HCT116 (cell line): Measurements from ENCODE around the gene GLI3. TPM values are rescaled to one million over a fixed set of nuclear protein-coding genes. Genes with fewer than 3 reads are reported as not detected.

Experiments
- ATAC-seq: fragments of 200-7000 bp; cut with Tn5 transposase; 2 replicates; pipeline ENCODE4 v1.9.1; 2020; ENCODE audit warnings: mild to moderate bottlenecking, moderate library complexity
- BruUV-seq: library from RNA; stranded (reverse); fragments of 400-500 nt; replicated peaks from 2 replicates; lab custom pipeline; 2021; lab: Mats Ljungman, UMichigan
- CTCF ChIA-PET: fragments of 300-600 bp; sonication (Branson Sonifier 250); formaldehyde crosslinking; loops from one replicate; lab custom pipeline; 2021; ENCODE audit warnings: antibody characterized with exemption; lab: Charles Lee
- POLR2A ChIA-PET: fragments of 300-600, 350-600 bp; sonication (Branson Sonifier 250); formaldehyde crosslinking; loops from one replicate; lab custom pipeline; 2021; ENCODE audit warnings: antibody characterized with exemption; lab: Charles Lee
- RAD21 ChIA-PET, 2 experiments: fragments of 300-600 bp; sonication (Branson Sonifier 250); formaldehyde crosslinking; loops; one replicate each; lab custom pipeline; 2023; ENCODE audit warnings: low total read pairs in 2 of 2; ENCODE audit not compliant: uncharacterized antibody in 2 of 2, unreplicated experiment in 2 of 2, low non-redundant PET in 1 of 2; lab: Charles Lee
- DNase-seq: peaks from one replicate; pipeline ENCODE4 v3.0.0-alpha.2; 2010; ENCODE audit warnings: low read depth, low spot score
- H2AFZ ChIP-seq: fragments of 200-600 bp; shearing (Covaris generic), sonication (generic); 2 replicates; pipeline ENCODE4 v1.6.1; 2017; ENCODE audit warnings: low read depth, mixed run types, mixed read lengths, antibody characterized with exemption, low read length; ENCODE audit not compliant: poor library complexity, severe bottlenecking
- H3K27ac ChIP-seq: 2 replicates; pipeline ENCODE4 v1.5.1; 2012; ENCODE audit warnings: low read depth, low read length
- H3K27me3 ChIP-seq: fragments of 200-600 bp; sonication (generic); 2 replicates; pipeline ENCODE4 v1.6.1; 2016; ENCODE audit warnings: mixed run types, low read length, mixed read lengths; ENCODE audit not compliant: insufficient read depth
- H3K36me3 ChIP-seq, 2 experiments: fragments of 200-500 bp in 1 of 2; fragments of 200-600 bp in 1 of 2; sonication (Bioruptor generic) in 1 of 2; sonication (generic) in 1 of 2; 2 replicates each; pipeline versions ENCODE4 v1.5.1 to v1.6.1; 2014 to 2016; ENCODE audit warnings: low read length in 2 of 2, inconsistent platforms in 1 of 2, mixed read lengths in 1 of 2, mixed run types in 1 of 2; ENCODE audit not compliant: insufficient read depth in 2 of 2, control insufficient read depth in 1 of 2
- H3K4me1 ChIP-seq, 2 experiments: fragments of 200-600 bp in 1 of 2; sonication (generic) in 1 of 2; 2 replicates each; pipeline versions ENCODE4 v1.5.1 to v1.6.1; 2012 to 2017; ENCODE audit warnings: low read length in 2 of 2, inconsistent platforms in 1 of 2, mild to moderate bottlenecking in 1 of 2, mixed read lengths in 1 of 2, mixed run types in 1 of 2, moderate library complexity in 1 of 2; ENCODE audit not compliant: insufficient read depth in 2 of 2, control insufficient read depth in 1 of 2
- H3K4me2 ChIP-seq: fragments of 200-600 bp; sonication (generic); 2 replicates; pipeline ENCODE4 v1.6.1; 2017; ENCODE audit warnings: mixed run types, low read length, mixed read lengths
- H3K4me3 ChIP-seq, 2 experiments: fragments of 200-600 bp in 1 of 2; sonication (generic) in 1 of 2; replicated peaks in 1 of 2; 2 replicates each; pipeline ENCODE4 v1.5.1; 2011 to 2016; ENCODE audit warnings: low read length in 2 of 2, control low read depth in 1 of 2, low read depth in 1 of 2, mild to moderate bottlenecking in 1 of 2, mixed read lengths in 1 of 2, mixed run types in 1 of 2
- H3K79me2 ChIP-seq: fragments of 200-600 bp; sonication (generic); 2 replicates; pipeline ENCODE4 v1.6.1; 2017; ENCODE audit warnings: mild to moderate bottlenecking, mixed run types, low read length, moderate library complexity, mixed read lengths; ENCODE audit not compliant: insufficient read depth
- H3K9ac ChIP-seq: fragments of 200-600 bp; sonication (generic); 2 replicates; pipeline ENCODE4 v1.6.1; 2016; ENCODE audit warnings: low read length, mixed read lengths
- H3K9me2 ChIP-seq: fragments of 200-600 bp; sonication (generic), shearing (Covaris generic); 2 replicates; pipeline ENCODE4 v1.6.1; 2017; ENCODE audit warnings: mixed run types, mild to moderate bottlenecking, moderate library complexity; ENCODE audit not compliant: insufficient read depth
- H3K9me3 ChIP-seq, 2 experiments: fragments of 200-500 bp in 1 of 2; fragments of 200-600 bp in 1 of 2; sonication (Bioruptor generic) in 1 of 2; sonication (generic) in 1 of 2; 2 replicates each; pipeline ENCODE4 v1.6.1; 2014 to 2017; ENCODE audit warnings: low read length in 2 of 2, mixed read lengths in 2 of 2, inconsistent platforms in 1 of 2, low read depth in 1 of 2, mild to moderate bottlenecking in 1 of 2, mixed run types in 1 of 2, moderate library complexity in 1 of 2; ENCODE audit not compliant: control insufficient read depth in 1 of 2, insufficient read depth in 1 of 2
- H4K20me1 ChIP-seq: fragments of 200-600 bp; sonication (generic), shearing (Covaris generic); 2 replicates; pipeline ENCODE4 v1.6.1; 2017; ENCODE audit warnings: mixed run types, mild to moderate bottlenecking, moderate library complexity; ENCODE audit not compliant: insufficient read depth
- CEBPB ChIP-seq: IDR thresholded peaks from 2 replicates; pipeline ENCODE4 v1.6.1; 2012; ENCODE audit warnings: low read depth
- EGR1 ChIP-seq: IDR thresholded peaks from 2 replicates; pipeline ENCODE4 v1.6.1; 2012; ENCODE audit warnings: low read depth
- EZH2phosphoT487 ChIP-seq: fragments of 200-600 bp; IDR thresholded peaks from 2 replicates; pipeline ENCODE4 v1.6.1; 2018; ENCODE audit warnings: antibody characterized with exemption, borderline replicate concordance
- FOSL1 ChIP-seq: IDR thresholded peaks from 2 replicates; pipeline ENCODE4 v1.6.1; 2012; ENCODE audit warnings: low read depth
- JUND ChIP-seq: IDR thresholded peaks from 2 replicates; pipeline ENCODE4 v1.6.1; 2012
- MAX ChIP-seq: IDR thresholded peaks from 2 replicates; pipeline ENCODE4 v1.6.1; 2012
- POLR2A ChIP-seq: IDR thresholded peaks from 2 replicates; pipeline ENCODE4 v1.7.0; 2011; ENCODE audit warnings: borderline replicate concordance; ENCODE audit not compliant: insufficient read depth, insufficient read length; ENCODE audit errors: extremely low read depth
- RAD21 ChIP-seq: IDR thresholded peaks from 2 replicates; pipeline ENCODE4 v1.6.1; 2012; ENCODE audit warnings: low read depth, mild to moderate bottlenecking
- SIN3A ChIP-seq: IDR thresholded peaks from 2 replicates; pipeline ENCODE4 v1.6.1; 2012; ENCODE audit warnings: low read depth
- SP1 ChIP-seq: IDR thresholded peaks from 2 replicates; pipeline ENCODE4 v1.6.1; 2012; ENCODE audit warnings: low read depth
- SRF ChIP-seq: IDR thresholded peaks from 2 replicates; pipeline ENCODE4 v1.6.1; 2012; ENCODE audit warnings: low read depth
- YY1 ChIP-seq: IDR thresholded peaks from 2 replicates; pipeline ENCODE4 v1.6.1; 2011; ENCODE audit warnings: low read length, low read depth, moderate library complexity, mild to moderate bottlenecking; ENCODE audit not compliant: insufficient replicate concordance; ENCODE audit errors: extremely low read depth
- ZBTB33 ChIP-seq: IDR thresholded peaks from 2 replicates; pipeline ENCODE4 v1.6.1; 2011; ENCODE audit warnings: mild to moderate bottlenecking, low read length, moderate library complexity; ENCODE audit not compliant: insufficient replicate concordance; ENCODE audit errors: extremely low read depth
- ZFX ChIP-seq: fragments of 450-650 bp; IDR thresholded peaks from 2 replicates; pipeline ENCODE4 v1.6.1; 2017
- ZNF274 ChIP-seq: fragments of 200-500 bp; sonication (Bioruptor generic); IDR thresholded peaks from 2 replicates; pipeline ENCODE4 v1.6.1; 2014; ENCODE audit warnings: mild to moderate bottlenecking, low read depth, low read length, inconsistent platforms
- intact Hi-C: fragments of 100-400 bp; cut with micrococcal nuclease; formaldehyde crosslinking; loops from 2 replicates; pipeline ENCODE4 v1.10.0; 2022
- total RNA-seq: library from RNA; stranded (reverse); gene quantifications from one replicate; pipeline ENCODE4 v1.2.1, GENCODE V29; 2021; ENCODE audit not compliant: unreplicated experiment
- TF ChIP-seq, protein P1 (sequence below): IDR thresholded peaks from 2 replicates; pipeline ENCODE4 v1.6.1; 2012
- TF ChIP-seq, protein P2 (sequence below): IDR thresholded peaks from 2 replicates; pipeline ENCODE4 v1.6.1; 2012; ENCODE audit warnings: low read depth

The GLI3 gene
- total RNA-seq, 1 experiment from 2014 or later: 0.07 TPM

GRCh38 chr7:42181566-42181965, 55.4 kb downstream of the GLI3 start:
- Histone ChIP-seq H3K9ac (no peak overlapping the region), H3K4me2 (no peak overlapping the region), H4K20me1 (no peaks in the 10 kb centered on the region), H3K36me3 (no peaks in the 10 kb centered on the region), H3K79me2 (no peaks in the 10 kb centered on the region), H3K27me3 (peaks cover 4% of the 10 kb centered on the region; the same call in 1 of the 2 replicates), H3K9me3 (no peaks in the 10 kb centered on the region), H3K4me3 (no peak overlapping the region), H3K4me1 (no peaks in the 10 kb centered on the region), H3K9me2 (no peaks in the 10 kb centered on the region), H3K27ac (no peak overlapping the region), H2AFZ (no peak overlapping the region)
- ATAC-seq (no peak), DNase-seq (no peak)
- POLR2A ChIA-PET: no interaction called here
- intact Hi-C loops: no loop called here
- TF ChIP-seq MAX (no peak), EGR1 (no peak), YY1 (no peak), SIN3A (no peak), EZH2phosphoT487 (no peak), FOSL1 (no peak), CEBPB (no peak), POLR2A (no peak), SRF (no peak), SP1 (no peak), ZBTB33 (no peak), RAD21 (no peak), JUND (no peak), ZFX (no peak), ZNF274 (no peak)
- TF ChIP-seq, protein P1, sequence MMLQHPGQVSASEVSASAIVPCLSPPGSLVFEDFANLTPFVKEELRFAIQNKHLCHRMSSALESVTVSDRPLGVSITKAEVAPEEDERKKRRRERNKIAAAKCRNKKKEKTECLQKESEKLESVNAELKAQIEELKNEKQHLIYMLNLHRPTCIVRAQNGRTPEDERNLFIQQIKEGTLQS: no peak
- TF ChIP-seq, protein P2, sequence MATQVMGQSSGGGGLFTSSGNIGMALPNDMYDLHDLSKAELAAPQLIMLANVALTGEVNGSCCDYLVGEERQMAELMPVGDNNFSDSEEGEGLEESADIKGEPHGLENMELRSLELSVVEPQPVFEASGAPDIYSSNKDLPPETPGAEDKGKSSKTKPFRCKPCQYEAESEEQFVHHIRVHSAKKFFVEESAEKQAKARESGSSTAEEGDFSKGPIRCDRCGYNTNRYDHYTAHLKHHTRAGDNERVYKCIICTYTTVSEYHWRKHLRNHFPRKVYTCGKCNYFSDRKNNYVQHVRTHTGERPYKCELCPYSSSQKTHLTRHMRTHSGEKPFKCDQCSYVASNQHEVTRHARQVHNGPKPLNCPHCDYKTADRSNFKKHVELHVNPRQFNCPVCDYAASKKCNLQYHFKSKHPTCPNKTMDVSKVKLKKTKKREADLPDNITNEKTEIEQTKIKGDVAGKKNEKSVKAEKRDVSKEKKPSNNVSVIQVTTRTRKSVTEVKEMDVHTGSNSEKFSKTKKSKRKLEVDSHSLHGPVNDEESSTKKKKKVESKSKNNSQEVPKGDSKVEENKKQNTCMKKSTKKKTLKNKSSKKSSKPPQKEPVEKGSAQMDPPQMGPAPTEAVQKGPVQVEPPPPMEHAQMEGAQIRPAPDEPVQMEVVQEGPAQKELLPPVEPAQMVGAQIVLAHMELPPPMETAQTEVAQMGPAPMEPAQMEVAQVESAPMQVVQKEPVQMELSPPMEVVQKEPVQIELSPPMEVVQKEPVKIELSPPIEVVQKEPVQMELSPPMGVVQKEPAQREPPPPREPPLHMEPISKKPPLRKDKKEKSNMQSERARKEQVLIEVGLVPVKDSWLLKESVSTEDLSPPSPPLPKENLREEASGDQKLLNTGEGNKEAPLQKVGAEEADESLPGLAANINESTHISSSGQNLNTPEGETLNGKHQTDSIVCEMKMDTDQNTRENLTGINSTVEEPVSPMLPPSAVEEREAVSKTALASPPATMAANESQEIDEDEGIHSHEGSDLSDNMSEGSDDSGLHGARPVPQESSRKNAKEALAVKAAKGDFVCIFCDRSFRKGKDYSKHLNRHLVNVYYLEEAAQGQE: no peak
- RAD21 ChIA-PET: interaction anchor here in 1 of 2 experiments (0.5 kb wide), 1 partner anchor 17 kb away, joined by 3 read pairs; no protein-coding TSS in a partner anchor
- no TSS peak for BruUV-seq
- CTCF ChIA-PET: no interaction called here
